Measurements from ENCODE around the gene NFASC.
A peak's percentile ranks its signal among the peaks of the same experiment; 100 is the strongest.

- TF ChIP-seq CTCF (conservative IDR thresholded peaks at IDR 0.05; ENCODE audit: low read depth, low read length), result peak; percentile 68
- no peak for TF ChIP-seq EZH2phosphoT487 (IDR thresholded peaks at IDR 0.05; ENCODE audit: borderline replicate concordance, low read length)
- no peak for TF ChIP-seq EZH2 (IDR thresholded peaks at IDR 0.05; ENCODE audit: low read length, unreplicated experiment)
Observed at GRCh38 chr1:204826970-204827369, 43.7 kb upstream of the NFASC start.
